Measurements from ENCODE around the gene TMEM54.

TMEM54 gene

GRCh38 chr1:32858136-32858535 lies 43.1 kb downstream of the TMEM54 start:
- Mint-ChIP-seq H3K4me1 (peaks cover 6% of the 10 kb centered on the region), H3K27ac (ENCODE audit: low read depth) (no peak overlapping the region), H3K36me3 (ENCODE audit: insufficient read depth) (peaks cover 51% of the 10 kb centered on the region), H3K4me3 (no peak overlapping the region), H3K9me3 (no peaks in the 10 kb centered on the region), H3K27me3 (no peaks in the 10 kb centered on the region)
- DNase-seq (ENCODE audit: low spot score in 2 of 2) (no peak), ATAC-seq (replicated peaks; ENCODE audit: extremely low read depth, poor library complexity, severe bottlenecking) (no peak)

GRCh38 chr1:32855861-32856617 lies 45.1 kb downstream of the TMEM54 start:
- Mint-ChIP-seq H3K4me1 (peaks cover 6% of the 10 kb centered on the region), H3K36me3 (ENCODE audit: insufficient read depth) (peaks cover 55% of the 10 kb centered on the region), H3K27ac (ENCODE audit: low read depth) (no peak overlapping the region), H3K27me3 (no peaks in the 10 kb centered on the region), H3K4me3 (no peak overlapping the region), H3K9me3 (no peaks in the 10 kb centered on the region)
- DNase-seq (ENCODE audit: low spot score in 2 of 2) (no peak), ATAC-seq (replicated peaks; ENCODE audit: extremely low read depth, poor library complexity, severe bottlenecking) (no peak)

GRCh38 chr1:32848354-32849063 lies 52.7 kb downstream of the TMEM54 start:
- Mint-ChIP-seq H3K9me3 (no peaks in the 10 kb centered on the region), H3K4me1 (no peaks in the 10 kb centered on the region), H3K27me3 (no peaks in the 10 kb centered on the region), H3K36me3 (ENCODE audit: insufficient read depth) (peaks cover 34% of the 10 kb centered on the region), H3K4me3 (no peak overlapping the region), H3K27ac (ENCODE audit: low read depth) (no peak overlapping the region)
- ATAC-seq (replicated peaks; ENCODE audit: extremely low read depth, poor library complexity, severe bottlenecking) (no peak), DNase-seq (ENCODE audit: low spot score in 2 of 2) (no peak)
